Liver (tissue), 9 donors: ENCODE measurements around the gene ERI3. TPM values are rescaled to one million over a fixed set of nuclear protein-coding genes. Genes with fewer than 3 reads are reported as not detected.
A peak's percentile ranks its signal among the peaks of the same experiment; 100 is the strongest.

Experiments used
- DNase-seq: peaks from one replicate; pipeline ENCODE4 v3.0.0-alpha.2; 2017; ENCODE audit warnings: low spot score
- H3K27ac ChIP-seq, 2 donors: one replicate each; pipeline ENCODE4 v1.7.0; 2013; ENCODE audit warnings: inconsistent platforms in 2 of 2, low read length in 2 of 2, control low read depth in 1 of 2, low read depth in 1 of 2, mild to moderate bottlenecking in 1 of 2
- H3K27me3 ChIP-seq, 4 donors: one replicate each; pipeline versions ENCODE4 v1.6.1 to v1.7.0; 2013; ENCODE audit warnings: low read length in 3 of 4, inconsistent platforms in 1 of 4, mild to moderate bottlenecking in 1 of 4, moderate library complexity in 1 of 4; ENCODE audit not compliant: control insufficient read depth in 4 of 4, insufficient read depth in 4 of 4
- H3K36me3 ChIP-seq, 4 donors: one replicate each; pipeline versions ENCODE4 v1.6.1 to v1.7.0; 2013; ENCODE audit warnings: low read length in 3 of 4, mild to moderate bottlenecking in 3 of 4, low read depth in 1 of 4, moderate library complexity in 1 of 4; ENCODE audit not compliant: control insufficient read depth in 4 of 4, insufficient read depth in 3 of 4
- H3K4me1 ChIP-seq, 4 donors: one replicate each; pipeline versions ENCODE4 v1.6.1 to v1.7.0; 2013; ENCODE audit warnings: low read length in 3 of 4, mild to moderate bottlenecking in 3 of 4, moderate library complexity in 1 of 4; ENCODE audit not compliant: control insufficient read depth in 4 of 4, insufficient read depth in 4 of 4
- H3K4me3 ChIP-seq, 3 donors: one replicate each; pipeline versions ENCODE4 v1.6.1 to v1.7.0; 2013; ENCODE audit warnings: low read length in 3 of 3, control low read depth in 1 of 3, low read depth in 1 of 3, mild to moderate bottlenecking in 1 of 3
- H3K9ac ChIP-seq, 2 donors: one replicate each; pipeline ENCODE4 v1.7.0; 2013; ENCODE audit warnings: low read length in 2 of 2, mild to moderate bottlenecking in 2 of 2, moderate library complexity in 2 of 2, control low read depth in 1 of 2, low read depth in 1 of 2
- H3K9me3 ChIP-seq, 4 donors: one replicate each; pipeline versions ENCODE4 v1.6.1 to v1.7.0; 2013; ENCODE audit warnings: low read length in 3 of 4; ENCODE audit not compliant: control insufficient read depth in 4 of 4
- HNF4A ChIP-seq, 2 donors: conservative IDR thresholded peaks; 2 replicates each; pipeline ENCODE4 v1.6.1; 2016; ENCODE audit warnings: antibody characterized with exemption in 2 of 2, mild to moderate bottlenecking in 2 of 2
- HNF4G ChIP-seq: IDR thresholded peaks from 2 replicates; pipeline ENCODE4 v1.6.1; 2016; ENCODE audit warnings: antibody characterized with exemption
- MAX ChIP-seq: IDR thresholded peaks from 2 replicates; pipeline ENCODE4 v1.6.1; 2016; ENCODE audit warnings: antibody characterized with exemption
- NR2F2 ChIP-seq: IDR thresholded peaks from 2 replicates; pipeline ENCODE4 v1.6.1; 2016; ENCODE audit warnings: antibody characterized with exemption
- RAD21 ChIP-seq, 2 donors: IDR thresholded peaks; 2 replicates each; pipeline ENCODE4 v1.6.1; 2016; ENCODE audit warnings: antibody characterized with exemption in 2 of 2, mild to moderate bottlenecking in 2 of 2
- RXRA ChIP-seq, 2 donors: IDR thresholded peaks; 2 replicates each; pipeline ENCODE4 v1.6.1; 2017 to 2018; ENCODE audit warnings: antibody characterized with exemption in 2 of 2, mild to moderate bottlenecking in 1 of 2
- SP1 ChIP-seq: IDR thresholded peaks from 2 replicates; pipeline ENCODE4 v1.6.1; 2018; ENCODE audit warnings: antibody characterized with exemption, mild to moderate bottlenecking
- YY1 ChIP-seq: IDR thresholded peaks from 2 replicates; pipeline ENCODE4 v1.6.1; 2016; ENCODE audit warnings: antibody characterized with exemption, mild to moderate bottlenecking
- WGBS: extraction: QIAGEN DNeasy Blood & Tissue Kit; methylation state at CpG from one replicate; pipeline ENCODE4 v1.1.7; 2013; 5-methylcytosine and 5-hydroxymethylcytosine counted together
- polyA plus RNA-seq, 2 donors: library from polyadenylated mRNA; stranded (reverse) in 1 of 2; unstranded in 1 of 2; fragments of 200-250 nt in 1 of 2; fragments of >200 nt in 1 of 2; fragmentation: Nextera tagmentation in 1 of 2; extraction: Ambion mirVana in 1 of 2; gene quantifications; one replicate each; pipeline versions ENCODE4 v1.2.1 to v1.2.3, GENCODE V29; 2013 to 2015
- total RNA-seq, 2 donors: library from RNA; depleted of rRNA; stranded (reverse); fragments of >200 nt; gene quantifications; one replicate each; pipeline ENCODE4 v1.2.3, GENCODE V29; 2014
- TF ChIP-seq, protein P1 (sequence below): fragments of 150-350 bp; IDR thresholded peaks from 2 replicates; pipeline ENCODE4 v1.5.1; 2017; ENCODE audit warnings: improper control_type of control experiment, low read depth, low read length; ENCODE audit not compliant: missing input control
- TF ChIP-seq, protein P2 (sequence below): IDR thresholded peaks from 2 replicates; pipeline ENCODE4 v1.6.1; 2016; ENCODE audit warnings: antibody characterized with exemption, mild to moderate bottlenecking
- donor health status: healthy.
- donor health status: healthy.
- donor health status: healthy.
- donor health status: healthy.
- donor health status: healthy.

Gene ERI3
- total and polyA plus RNA-seq, 4 donors: 15.7 to 23.8 (median 21.3) TPM

DNA sequence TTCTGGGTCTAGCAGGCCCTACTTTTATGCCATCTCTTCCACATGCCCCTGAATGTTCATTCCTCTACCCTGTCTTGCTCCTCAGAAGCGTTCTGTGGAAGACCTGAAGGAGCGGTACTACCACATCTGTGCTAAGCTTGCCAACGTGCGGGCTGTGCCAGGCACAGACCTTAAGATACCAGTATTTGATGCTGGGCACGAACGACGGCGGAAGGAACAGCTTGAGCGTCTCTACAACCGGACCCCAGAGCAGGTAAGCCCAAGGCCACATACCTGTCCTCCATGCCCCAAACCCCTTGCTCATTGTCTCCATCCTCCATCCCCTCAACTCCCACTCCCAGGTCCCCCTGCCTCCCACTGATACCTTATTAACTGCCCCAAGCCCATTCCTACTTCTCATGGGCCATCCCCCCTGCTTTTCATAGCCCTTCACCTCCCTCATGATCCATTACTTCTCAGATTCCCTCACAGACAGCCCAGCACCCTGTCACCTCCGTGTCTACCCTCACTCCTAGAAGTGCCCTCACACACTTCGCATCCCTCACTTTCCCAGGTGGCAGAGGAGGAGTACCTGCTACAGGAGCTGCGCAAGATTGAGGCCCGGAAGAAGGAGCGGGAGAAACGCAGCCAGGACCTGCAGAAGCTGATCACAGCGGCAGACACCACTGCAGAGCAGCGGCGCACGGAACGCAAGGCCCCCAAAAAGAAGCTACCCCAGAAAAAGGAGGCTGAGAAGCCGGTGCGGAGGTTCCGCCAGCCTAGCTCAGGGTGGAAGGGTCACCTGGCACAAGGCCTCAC lies 136.4 kb downstream of the ERI3 start:
- TF ChIP-seq SP1: no peak
- no peak for TF ChIP-seq MAX
- TF ChIP-seq NR2F2: no peak

GRCh38 chr1:44217809-44218410 lies 137.1 kb downstream of the ERI3 start:
- WGBS: 67% methylated on average over 4 of the region's 4 CpGs
- H3K36me3 ChIP-seq: peaks cover 11 to 45% (median 22%) of the 10 kb centered on the region in 4 donors
- peak; percentile 88 for DNase-seq
- TF ChIP-seq RXRA (IDR thresholded peaks at IDR 0.05) (peak; percentile 10 to 50), NR2F2 (no peak), HNF4A (conservative IDR thresholded peaks at IDR 0.05) (peak; percentile 59 to 81), RAD21 (IDR thresholded peaks at IDR 0.05) (peak; percentile 92 to 99), YY1 (no peak), HNF4G (no peak)
- TF ChIP-seq, protein P1, sequence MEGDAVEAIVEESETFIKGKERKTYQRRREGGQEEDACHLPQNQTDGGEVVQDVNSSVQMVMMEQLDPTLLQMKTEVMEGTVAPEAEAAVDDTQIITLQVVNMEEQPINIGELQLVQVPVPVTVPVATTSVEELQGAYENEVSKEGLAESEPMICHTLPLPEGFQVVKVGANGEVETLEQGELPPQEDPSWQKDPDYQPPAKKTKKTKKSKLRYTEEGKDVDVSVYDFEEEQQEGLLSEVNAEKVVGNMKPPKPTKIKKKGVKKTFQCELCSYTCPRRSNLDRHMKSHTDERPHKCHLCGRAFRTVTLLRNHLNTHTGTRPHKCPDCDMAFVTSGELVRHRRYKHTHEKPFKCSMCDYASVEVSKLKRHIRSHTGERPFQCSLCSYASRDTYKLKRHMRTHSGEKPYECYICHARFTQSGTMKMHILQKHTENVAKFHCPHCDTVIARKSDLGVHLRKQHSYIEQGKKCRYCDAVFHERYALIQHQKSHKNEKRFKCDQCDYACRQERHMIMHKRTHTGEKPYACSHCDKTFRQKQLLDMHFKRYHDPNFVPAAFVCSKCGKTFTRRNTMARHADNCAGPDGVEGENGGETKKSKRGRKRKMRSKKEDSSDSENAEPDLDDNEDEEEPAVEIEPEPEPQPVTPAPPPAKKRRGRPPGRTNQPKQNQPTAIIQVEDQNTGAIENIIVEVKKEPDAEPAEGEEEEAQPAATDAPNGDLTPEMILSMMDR: peak; percentile 96
- TF ChIP-seq, protein P2, sequence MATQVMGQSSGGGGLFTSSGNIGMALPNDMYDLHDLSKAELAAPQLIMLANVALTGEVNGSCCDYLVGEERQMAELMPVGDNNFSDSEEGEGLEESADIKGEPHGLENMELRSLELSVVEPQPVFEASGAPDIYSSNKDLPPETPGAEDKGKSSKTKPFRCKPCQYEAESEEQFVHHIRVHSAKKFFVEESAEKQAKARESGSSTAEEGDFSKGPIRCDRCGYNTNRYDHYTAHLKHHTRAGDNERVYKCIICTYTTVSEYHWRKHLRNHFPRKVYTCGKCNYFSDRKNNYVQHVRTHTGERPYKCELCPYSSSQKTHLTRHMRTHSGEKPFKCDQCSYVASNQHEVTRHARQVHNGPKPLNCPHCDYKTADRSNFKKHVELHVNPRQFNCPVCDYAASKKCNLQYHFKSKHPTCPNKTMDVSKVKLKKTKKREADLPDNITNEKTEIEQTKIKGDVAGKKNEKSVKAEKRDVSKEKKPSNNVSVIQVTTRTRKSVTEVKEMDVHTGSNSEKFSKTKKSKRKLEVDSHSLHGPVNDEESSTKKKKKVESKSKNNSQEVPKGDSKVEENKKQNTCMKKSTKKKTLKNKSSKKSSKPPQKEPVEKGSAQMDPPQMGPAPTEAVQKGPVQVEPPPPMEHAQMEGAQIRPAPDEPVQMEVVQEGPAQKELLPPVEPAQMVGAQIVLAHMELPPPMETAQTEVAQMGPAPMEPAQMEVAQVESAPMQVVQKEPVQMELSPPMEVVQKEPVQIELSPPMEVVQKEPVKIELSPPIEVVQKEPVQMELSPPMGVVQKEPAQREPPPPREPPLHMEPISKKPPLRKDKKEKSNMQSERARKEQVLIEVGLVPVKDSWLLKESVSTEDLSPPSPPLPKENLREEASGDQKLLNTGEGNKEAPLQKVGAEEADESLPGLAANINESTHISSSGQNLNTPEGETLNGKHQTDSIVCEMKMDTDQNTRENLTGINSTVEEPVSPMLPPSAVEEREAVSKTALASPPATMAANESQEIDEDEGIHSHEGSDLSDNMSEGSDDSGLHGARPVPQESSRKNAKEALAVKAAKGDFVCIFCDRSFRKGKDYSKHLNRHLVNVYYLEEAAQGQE: no peak
- H3K27me3 ChIP-seq: no peaks in the 10 kb centered on the region
- H3K9me3 ChIP-seq: no peaks in the 10 kb centered on the region
- no peak overlapping the region for H3K27ac ChIP-seq
- H3K4me3 ChIP-seq: no peak overlapping the region
- peaks cover 0 to 23% (median 16%) of the 10 kb centered on the region in 4 donors for H3K4me1 ChIP-seq
- H3K9ac ChIP-seq: no peak overlapping the region

More for the DNA sequence above, 136.4 kb downstream of the ERI3 start:
- 94% methylated on average over 24 of the region's 24 CpGs for WGBS
- DNase-seq: no peak
- H3K36me3 ChIP-seq: peaks cover 11 to 45% (median 22%) of the 10 kb centered on the region in 4 donors
- H3K27ac ChIP-seq: no peak overlapping the region
- H3K27me3 ChIP-seq: no peaks in the 10 kb centered on the region
- H3K4me1 ChIP-seq: peaks cover 0 to 19% (median 12%) of the 10 kb centered on the region in 4 donors
- no peak overlapping the region for H3K4me3 ChIP-seq
- H3K9ac ChIP-seq: no peak overlapping the region
- no peaks in the 10 kb centered on the region for H3K9me3 ChIP-seq
